Measurements from ENCODE around the gene STARD13. TPM values are rescaled to one million over a fixed set of nuclear protein-coding genes. Genes with fewer than 3 reads are reported as not detected.
A peak's percentile ranks its signal among the peaks of the same experiment; 100 is the strongest.

The STARD13 gene
- total and polyA plus RNA-seq, 8 donors: 7.8 to 29.4 (median 16.2) TPM

- no peak for TF ChIP-seq CTCF (IDR thresholded peaks at IDR 0.05)
- H3K27ac ChIP-seq: no peak overlapping the region
- ATAC-seq (no peak), DNase-seq (no peak), FAIRE-seq (no peak)
- H3K4me1 ChIP-seq: peaks cover 0 to 33% (median 28%) of the 10 kb centered on the region in 3 donors
- no peaks in the 10 kb centered on the region for H3K9me3 ChIP-seq
- intact Hi-C loops (cut with DNase I): no loop called here
- no peak overlapping the region for H3K4me3 ChIP-seq
- H3K27me3 ChIP-seq: no peaks in the 10 kb centered on the region
- H3K36me3 ChIP-seq: no peaks in the 10 kb centered on the region
Observed at GRCh38 chr13:33265133-33265532, 20.4 kb downstream of the STARD13 start.

- Histone ChIP-seq H3K9me3 (no peaks in the 10 kb centered on the region), H3K36me3 (no peaks in the 10 kb centered on the region), H3K4me1 (peaks cover 0 to 33% (median 27%) of the 10 kb centered on the region in 3 donors), H3K27me3 (no peaks in the 10 kb centered on the region), H3K4me3 (no peak overlapping the region), H3K27ac (peak overlapping the region in 1 of 4 donors; percentile 2)
- no peak for TF ChIP-seq CTCF (IDR thresholded peaks at IDR 0.05)
- intact Hi-C loops (cut with DNase I): no loop called here
- ATAC-seq (no peak), DNase-seq (no peak), FAIRE-seq (no peak)
- 88 to 89% methylated on average over 4 of the region's 4 CpGs for WGBS, 2 donors
Observed at GRCh38 chr13:33264620-33264978, 21.0 kb downstream of the STARD13 start.

GRCh38 chr13:33263976-33264619, 21.5 kb downstream of the STARD13 start:
- FAIRE-seq (no peak), ATAC-seq (no peak), DNase-seq (no peak)
- no peaks in the 10 kb centered on the region for H3K36me3 ChIP-seq
- no peaks in the 10 kb centered on the region for H3K27me3 ChIP-seq
- H3K27ac ChIP-seq: no peak overlapping the region
- intact Hi-C loops (cut with DNase I): no loop called here
- H3K4me3 ChIP-seq: no peak overlapping the region
- TF ChIP-seq CTCF (IDR thresholded peaks at IDR 0.05): no peak
- no peaks in the 10 kb centered on the region for H3K9me3 ChIP-seq
- peaks cover 0 to 32% (median 22%) of the 10 kb centered on the region in 3 donors for H3K4me1 ChIP-seq
- WGBS, 2 donors: 95 to 97% methylated on average over 5 of the region's 5 CpGs

- Histone ChIP-seq H3K9me3 (no peaks in the 10 kb centered on the region), H3K27me3 (no peaks in the 10 kb centered on the region), H3K4me1 (peaks cover 0 to 29% (median 18%) of the 10 kb centered on the region in 3 donors), H3K4me3 (no peak overlapping the region), H3K27ac (no peak overlapping the region), H3K36me3 (no peaks in the 10 kb centered on the region)
- DNase-seq: no peak
- no peak for FAIRE-seq
- intact Hi-C loops (cut with DNase I): no loop called here
- ATAC-seq: no peak
- WGBS, 2 donors: 90 to 91% methylated on average over 5 of the region's 5 CpGs
- no peak for TF ChIP-seq CTCF (IDR thresholded peaks at IDR 0.05)
Observed at GRCh38 chr13:33263484-33263883, 22.1 kb downstream of the STARD13 start.

GRCh38 chr13:33262997-33263396, 22.6 kb downstream of the STARD13 start:
- H3K27me3 ChIP-seq: no peaks in the 10 kb centered on the region
- WGBS, 2 donors: 87 to 88% methylated on average over 2 of the region's 2 CpGs
- H3K9me3 ChIP-seq: no peaks in the 10 kb centered on the region
- intact Hi-C loops (cut with DNase I): no loop called here
- no peak for FAIRE-seq
- peaks cover 0 to 29% (median 15%) of the 10 kb centered on the region in 3 donors for H3K4me1 ChIP-seq
- H3K4me3 ChIP-seq: no peak overlapping the region
- no peaks in the 10 kb centered on the region for H3K36me3 ChIP-seq
- no peak overlapping the region for H3K27ac ChIP-seq
- DNase-seq: no peak
- TF ChIP-seq CTCF (IDR thresholded peaks at IDR 0.05): no peak
- ATAC-seq: no peak
